Fibroblast of villous mesenchyme (primary cell): ENCODE results near the gene TIAM2. TPM values are rescaled to one million over a fixed set of nuclear protein-coding genes. Genes with fewer than 3 reads are reported as not detected.

Experiments used
- DNase-seq: peaks from one replicate; pipeline ENCODE4 v3.0.0-alpha.2; 2010; ENCODE audit warnings: low read depth
- H3K4me3 ChIP-seq: 2 replicates; pipeline ENCODE4 v1.5.1; 2011; ENCODE audit warnings: low read depth, mild to moderate bottlenecking, low read length
- total RNA-seq: library from RNA; depleted of rRNA; stranded (reverse); fragments of >200 nt; gene quantifications from 2 replicates; pipeline ENCODE4 v1.2.3, GENCODE V29; 2012
- TF ChIP-seq, protein P1 (sequence below): IDR thresholded peaks from 2 replicates; pipeline ENCODE4 v1.5.1; 2012; ENCODE audit warnings: low read depth, mild to moderate bottlenecking, low read length; ENCODE audit not compliant: insufficient read depth

The TIAM2 gene
- total RNA-seq, 1 donor, result 8.6 TPM

DNA sequence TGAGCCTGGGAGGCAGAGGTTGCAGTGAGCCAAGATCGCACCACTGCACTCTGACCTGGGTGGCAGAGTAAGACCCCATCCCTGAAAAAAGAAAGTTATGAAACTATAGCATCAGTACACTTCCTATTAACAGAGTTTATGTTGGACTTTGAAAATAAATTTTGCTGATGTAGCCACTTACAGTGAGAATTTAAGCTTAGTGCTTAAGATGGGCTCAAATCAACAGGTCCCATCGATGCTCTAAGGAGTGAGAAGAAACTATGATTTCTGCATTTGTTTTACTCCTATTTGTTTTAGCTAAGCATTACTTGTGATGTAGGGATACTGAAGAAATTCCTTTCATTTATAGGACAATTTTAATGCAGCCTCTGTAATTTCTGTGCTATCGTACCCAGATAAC, 175.4 kb downstream of the TIAM2 start:
- TF ChIP-seq, protein P1, sequence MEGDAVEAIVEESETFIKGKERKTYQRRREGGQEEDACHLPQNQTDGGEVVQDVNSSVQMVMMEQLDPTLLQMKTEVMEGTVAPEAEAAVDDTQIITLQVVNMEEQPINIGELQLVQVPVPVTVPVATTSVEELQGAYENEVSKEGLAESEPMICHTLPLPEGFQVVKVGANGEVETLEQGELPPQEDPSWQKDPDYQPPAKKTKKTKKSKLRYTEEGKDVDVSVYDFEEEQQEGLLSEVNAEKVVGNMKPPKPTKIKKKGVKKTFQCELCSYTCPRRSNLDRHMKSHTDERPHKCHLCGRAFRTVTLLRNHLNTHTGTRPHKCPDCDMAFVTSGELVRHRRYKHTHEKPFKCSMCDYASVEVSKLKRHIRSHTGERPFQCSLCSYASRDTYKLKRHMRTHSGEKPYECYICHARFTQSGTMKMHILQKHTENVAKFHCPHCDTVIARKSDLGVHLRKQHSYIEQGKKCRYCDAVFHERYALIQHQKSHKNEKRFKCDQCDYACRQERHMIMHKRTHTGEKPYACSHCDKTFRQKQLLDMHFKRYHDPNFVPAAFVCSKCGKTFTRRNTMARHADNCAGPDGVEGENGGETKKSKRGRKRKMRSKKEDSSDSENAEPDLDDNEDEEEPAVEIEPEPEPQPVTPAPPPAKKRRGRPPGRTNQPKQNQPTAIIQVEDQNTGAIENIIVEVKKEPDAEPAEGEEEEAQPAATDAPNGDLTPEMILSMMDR, result no peak
- no peak for DNase-seq
- no peak overlapping the region for H3K4me3 ChIP-seq

DNA sequence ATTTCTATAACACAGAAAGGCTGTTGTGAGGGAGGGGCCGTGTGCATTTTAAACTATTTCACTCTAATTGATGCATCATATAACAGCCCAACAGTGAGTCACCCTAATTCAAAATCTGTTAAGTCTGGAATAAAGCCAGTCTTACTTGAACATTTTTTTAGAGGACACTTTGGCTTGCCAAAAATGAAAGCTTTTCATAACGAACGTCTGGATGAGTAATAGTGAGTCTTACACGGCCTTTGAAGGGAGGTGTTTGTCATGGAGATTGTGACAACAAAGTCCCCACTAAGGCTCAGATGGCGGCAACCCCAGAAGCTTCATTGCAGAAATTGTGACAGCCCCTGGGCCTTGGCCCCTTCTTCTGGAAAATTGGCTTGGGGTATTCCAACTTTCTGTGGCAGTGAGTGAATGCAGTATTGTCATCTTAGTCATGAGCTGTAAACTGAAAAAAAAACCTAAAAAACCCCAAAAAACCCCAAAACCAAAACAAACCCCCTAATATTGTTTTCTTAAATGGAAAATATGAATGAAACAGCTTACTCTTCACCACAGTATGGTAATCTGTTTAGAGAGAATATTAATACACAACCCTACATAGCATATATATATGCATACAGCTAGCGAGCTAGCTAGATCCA, 176.1 kb downstream of the TIAM2 start:
- peak; percentile 88 for DNase-seq
- TF ChIP-seq, protein P1, result no peak
- peak overlapping the region; percentile 24 for H3K4me3 ChIP-seq

DNA sequence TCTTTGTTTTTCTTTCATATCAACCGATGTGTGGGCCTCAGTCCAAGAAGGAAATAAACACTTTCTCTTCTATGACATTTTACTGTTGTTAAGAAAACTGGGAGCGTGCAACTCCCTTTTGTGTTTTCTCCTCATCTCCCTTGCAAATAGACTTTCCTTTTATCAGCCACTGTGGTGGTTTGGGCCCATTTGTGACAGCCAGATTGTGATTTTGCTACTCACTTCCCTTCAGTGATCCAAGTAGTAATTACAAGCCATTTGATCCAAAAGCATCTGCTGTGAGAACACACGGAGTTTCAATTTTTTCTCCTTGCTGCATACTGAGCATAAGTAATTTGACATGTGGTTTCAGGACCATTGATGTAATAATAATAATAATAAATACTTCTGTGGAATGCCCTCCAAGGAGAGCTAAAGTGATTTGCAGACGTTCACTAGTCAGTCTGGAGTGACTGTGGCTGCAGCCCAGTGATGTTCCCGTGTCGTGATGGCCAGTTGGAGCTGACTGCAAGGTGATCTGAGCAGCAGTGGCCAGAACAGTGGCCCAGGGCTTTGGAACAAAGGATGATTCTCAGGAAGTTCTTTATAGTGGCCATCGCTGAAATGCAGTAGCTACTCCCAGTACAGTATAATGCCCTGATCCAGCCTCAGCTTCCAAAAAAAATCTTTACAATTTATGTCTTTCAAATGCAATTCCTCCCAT, 176.8 kb downstream of the TIAM2 start:
- H3K4me3 ChIP-seq, result no peak overlapping the region
- TF ChIP-seq, protein P1, result no peak
- DNase-seq, result no peak

DNA sequence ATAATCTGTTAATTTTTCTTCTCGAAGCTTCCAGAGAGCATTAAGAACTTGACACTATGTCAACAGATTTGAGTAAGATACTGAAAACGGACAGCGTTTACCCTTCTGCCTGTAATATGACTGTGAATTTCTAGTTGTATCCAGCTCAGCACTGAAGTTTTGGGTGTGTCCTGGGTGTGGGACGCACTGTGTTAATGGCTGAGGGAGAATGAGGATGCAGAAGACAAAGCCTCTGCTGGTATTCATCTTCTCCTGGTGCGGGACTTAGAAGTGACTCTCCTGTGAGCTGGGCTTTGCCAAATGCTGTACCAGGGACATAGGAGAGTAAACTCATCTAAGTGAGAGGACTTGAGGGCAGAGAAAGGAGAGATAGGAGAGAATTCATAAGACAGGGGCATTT, 178.4 kb downstream of the TIAM2 start:
- DNase-seq, result no peak
- TF ChIP-seq, protein P1, result no peak
- no peak overlapping the region for H3K4me3 ChIP-seq

DNA sequence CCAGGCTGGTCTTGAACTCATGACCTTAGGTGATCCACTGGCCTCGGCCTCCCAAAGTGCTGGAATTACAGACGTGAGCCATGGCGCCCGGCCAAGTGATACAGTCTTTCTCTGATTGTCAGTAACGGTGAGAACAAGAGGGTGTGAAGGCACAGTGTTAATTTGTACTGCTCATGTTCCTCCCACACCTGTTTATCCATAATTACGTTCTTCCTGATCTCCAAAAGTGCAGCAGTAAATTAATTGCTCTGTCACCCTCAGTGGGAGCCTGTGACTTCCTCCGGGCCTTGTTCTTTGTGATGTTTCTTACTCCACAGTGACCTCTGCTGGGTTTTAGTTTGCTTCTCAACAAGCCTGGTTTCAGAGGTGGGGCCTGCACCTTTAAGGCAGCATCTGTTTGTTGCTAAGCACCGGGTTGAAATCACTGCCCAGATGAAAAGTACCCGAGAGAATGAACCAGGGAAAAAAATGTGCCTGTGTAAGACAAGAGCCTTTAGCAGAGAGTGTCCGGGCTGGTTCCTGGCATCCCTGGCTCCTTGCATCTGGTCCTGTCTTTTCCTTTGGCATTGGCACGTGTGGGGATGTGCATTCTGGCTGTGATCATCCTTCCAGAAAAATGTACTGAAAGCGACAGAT, 179.6 kb downstream of the TIAM2 start:
- DNase-seq, result peak; percentile 86
- TF ChIP-seq, protein P1, result peak; percentile 72
- no peak overlapping the region for H3K4me3 ChIP-seq

DNA sequence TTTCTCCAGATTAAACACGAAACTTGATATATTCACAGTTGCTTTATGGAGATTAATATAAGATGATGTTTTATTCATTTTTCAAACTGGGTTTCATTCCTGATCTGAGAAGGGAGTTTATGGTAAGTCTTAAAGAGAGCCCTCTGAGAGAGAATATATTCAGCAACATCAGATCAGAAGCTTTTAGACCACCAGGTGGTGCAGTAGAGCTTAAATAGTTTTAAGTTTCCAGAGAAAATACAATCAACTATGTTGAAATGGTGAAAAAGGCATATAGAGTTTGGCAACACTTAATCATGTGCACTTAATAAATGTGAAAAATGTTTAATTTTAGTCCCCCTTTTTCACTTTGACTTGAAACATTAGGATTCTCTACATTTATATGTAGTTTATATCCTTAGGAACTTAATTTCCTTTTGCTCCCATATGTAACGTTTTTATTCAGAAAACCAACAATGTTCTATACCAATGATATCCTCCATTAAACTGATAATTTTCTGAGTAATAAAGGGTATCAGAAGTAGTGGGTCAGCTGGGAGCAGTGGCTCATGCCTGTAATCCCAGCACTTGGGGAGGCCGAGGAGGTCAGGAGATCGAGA, 182.3 kb downstream of the TIAM2 start:
- H3K4me3 ChIP-seq, result no peak overlapping the region
- peak; percentile 83 for DNase-seq
- TF ChIP-seq, protein P1, result peak; percentile 71
